ENCODE results near the gene PARVA.
"Not testable (repeated sequence)": the region's sequence is repeated elsewhere in the genome, so short reads cannot be mapped to it uniquely, and the experiment has no call there.

Gene PARVA

GRCh38 chr11:12377106-12377823 lies at the start of gene PARVA:
TSS of gene PARVA (plus strand) at chr11:12377571. CDS start at chr11:12377648, 77 bp downstream.
- DNase-seq: no peak

GRCh38 chr11:12329169-12329568 lies 48.2 kb upstream of the PARVA start:
- no peak for DNase-seq

- DNase-seq: no peak
Observed at GRCh38 chr11:12329797-12330196, 47.6 kb upstream of the PARVA start.

GRCh38 chr11:12330485-12331231 lies 46.7 kb upstream of the PARVA start:
- no peak for DNase-seq

- peak; percentile 60 for DNase-seq
Observed at GRCh38 chr11:12331239-12331874, 46.0 kb upstream of the PARVA start.

- no peak for DNase-seq
Observed at GRCh38 chr11:12343526-12343925, 33.8 kb upstream of the PARVA start.

- DNase-seq: no peak
Observed at GRCh38 chr11:12353534-12353933, 23.8 kb upstream of the PARVA start.

- no peak for DNase-seq
Observed at GRCh38 chr11:12354750-12355545, 22.4 kb upstream of the PARVA start.

GRCh38 chr11:12356944-12357655 lies 20.3 kb upstream of the PARVA start:
- DNase-seq: no peak

GRCh38 chr11:12357697-12358096 lies 19.7 kb upstream of the PARVA start:
- DNase-seq: not testable (repeated sequence)

GRCh38 chr11:12358302-12359188 lies 18.8 kb upstream of the PARVA start:
- no peak for DNase-seq

GRCh38 chr11:12359761-12360160 lies 17.6 kb upstream of the PARVA start:
- DNase-seq: no peak

GRCh38 chr11:12361682-12362081 lies 15.7 kb upstream of the PARVA start:
- DNase-seq: no peak

- DNase-seq: no peak
Observed at GRCh38 chr11:12362857-12363256, 14.5 kb upstream of the PARVA start.

GRCh38 chr11:12363373-12363772 lies 14.0 kb upstream of the PARVA start:
- DNase-seq: no peak

- peak; percentile 56 for DNase-seq
Observed at GRCh38 chr11:12365965-12366575, 11.3 kb upstream of the PARVA start.

- DNase-seq: not testable (repeated sequence)
Observed at GRCh38 chr11:12367057-12367456, 10.3 kb upstream of the PARVA start.

- DNase-seq: no peak
Observed at GRCh38 chr11:12372111-12372510, 5.3 kb upstream of the PARVA start.

- no peak for DNase-seq
Observed at GRCh38 chr11:12375720-12376119, 1.7 kb upstream of the PARVA start.

- no peak for DNase-seq
Observed at GRCh38 chr11:12376259-12377081, 901 bp upstream of the PARVA start.

All from stimulated activated CD4-positive, alpha-beta T cell treated with anti-CD3 and anti-CD28 coated beads, Interleukin-1b, Interleukin-23, amount 100 ng/mL, for 48 hours (primary cell).